ENCODE results near the gene CTNND2.
"Not testable (repeated sequence)": the region's sequence is repeated elsewhere in the genome, so short reads cannot be mapped to it uniquely, and the experiment has no call there.

Gene CTNND2

DNA sequence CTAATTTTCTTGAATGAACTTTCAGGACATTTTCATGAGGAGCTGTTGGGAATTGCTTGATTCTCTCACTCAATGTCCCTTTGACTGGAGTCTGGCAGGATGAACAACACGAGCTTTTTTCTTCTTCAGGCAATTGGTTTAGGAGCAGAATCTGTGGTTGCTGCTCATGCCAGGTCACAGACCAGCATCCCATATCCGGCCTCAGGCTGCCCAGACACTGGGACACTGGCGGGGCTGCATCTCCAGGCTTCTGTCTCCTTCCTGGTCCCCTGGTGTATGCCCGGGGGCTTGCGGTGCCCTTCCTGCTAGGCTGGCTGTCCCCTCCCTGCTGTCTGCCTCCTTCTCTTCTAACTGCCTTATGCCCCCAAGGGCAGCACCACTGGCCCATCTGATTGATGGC is 831.7 kb downstream of the CTNND2 start:
- TF ChIP-seq, protein P1, sequence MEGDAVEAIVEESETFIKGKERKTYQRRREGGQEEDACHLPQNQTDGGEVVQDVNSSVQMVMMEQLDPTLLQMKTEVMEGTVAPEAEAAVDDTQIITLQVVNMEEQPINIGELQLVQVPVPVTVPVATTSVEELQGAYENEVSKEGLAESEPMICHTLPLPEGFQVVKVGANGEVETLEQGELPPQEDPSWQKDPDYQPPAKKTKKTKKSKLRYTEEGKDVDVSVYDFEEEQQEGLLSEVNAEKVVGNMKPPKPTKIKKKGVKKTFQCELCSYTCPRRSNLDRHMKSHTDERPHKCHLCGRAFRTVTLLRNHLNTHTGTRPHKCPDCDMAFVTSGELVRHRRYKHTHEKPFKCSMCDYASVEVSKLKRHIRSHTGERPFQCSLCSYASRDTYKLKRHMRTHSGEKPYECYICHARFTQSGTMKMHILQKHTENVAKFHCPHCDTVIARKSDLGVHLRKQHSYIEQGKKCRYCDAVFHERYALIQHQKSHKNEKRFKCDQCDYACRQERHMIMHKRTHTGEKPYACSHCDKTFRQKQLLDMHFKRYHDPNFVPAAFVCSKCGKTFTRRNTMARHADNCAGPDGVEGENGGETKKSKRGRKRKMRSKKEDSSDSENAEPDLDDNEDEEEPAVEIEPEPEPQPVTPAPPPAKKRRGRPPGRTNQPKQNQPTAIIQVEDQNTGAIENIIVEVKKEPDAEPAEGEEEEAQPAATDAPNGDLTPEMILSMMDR (IDR thresholded peaks at IDR 0.05; ENCODE audit: low read depth, low read length, missing control alignments) = no peak
- H3K4me3 ChIP-seq (ENCODE audit: low read depth, low read length) = no peak overlapping the region
- DNase-seq (ENCODE audit: low read depth) = no peak

DNA sequence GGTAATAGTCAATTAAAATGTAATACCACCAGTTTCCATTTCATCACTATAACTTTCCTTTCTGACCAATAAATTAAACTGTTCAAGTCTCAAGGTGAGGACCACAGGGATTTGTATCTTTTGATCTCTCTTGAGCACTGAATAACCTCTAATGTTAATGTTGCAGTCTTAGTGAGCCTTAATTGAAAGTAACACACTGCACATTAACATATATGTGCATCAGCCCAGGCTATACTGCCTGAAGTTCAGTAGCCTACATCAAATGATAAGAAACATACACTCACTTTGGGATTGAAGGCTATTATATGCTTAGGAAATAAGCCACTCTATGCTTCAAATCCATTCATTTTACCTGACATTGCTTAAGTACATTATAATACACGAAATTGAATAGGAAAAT is 832.2 kb downstream of the CTNND2 start:
- no peak for DNase-seq (ENCODE audit: low read depth)
- TF ChIP-seq, protein P1 (IDR thresholded peaks at IDR 0.05; ENCODE audit: low read depth, low read length, missing control alignments) = no peak
- no peak overlapping the region for H3K4me3 ChIP-seq (ENCODE audit: low read depth, low read length)

DNA sequence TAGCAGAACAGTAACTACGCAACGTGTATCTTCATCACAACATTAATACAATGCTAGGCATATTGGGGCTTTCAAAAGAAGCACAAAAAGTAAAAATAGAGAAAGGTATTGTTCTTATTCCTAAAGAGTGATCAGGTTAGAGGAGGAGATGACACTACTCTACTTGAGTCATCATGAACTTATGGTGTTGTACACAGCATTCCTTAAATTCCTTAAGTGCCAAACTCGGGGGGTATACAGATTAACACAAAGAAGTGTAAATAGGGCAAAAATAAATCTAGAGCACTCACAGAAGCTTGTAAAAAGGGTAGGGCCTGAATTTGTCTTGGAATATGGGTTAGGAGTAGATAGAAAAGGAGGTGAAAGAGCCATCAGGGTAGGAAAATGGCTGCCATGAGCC is 835.2 kb downstream of the CTNND2 start:
- no peak overlapping the region for H3K4me3 ChIP-seq (ENCODE audit: low read depth, low read length)
- no peak for DNase-seq (ENCODE audit: low read depth)
- TF ChIP-seq, protein P1 (IDR thresholded peaks at IDR 0.05; ENCODE audit: low read depth, low read length, missing control alignments) = no peak

DNA sequence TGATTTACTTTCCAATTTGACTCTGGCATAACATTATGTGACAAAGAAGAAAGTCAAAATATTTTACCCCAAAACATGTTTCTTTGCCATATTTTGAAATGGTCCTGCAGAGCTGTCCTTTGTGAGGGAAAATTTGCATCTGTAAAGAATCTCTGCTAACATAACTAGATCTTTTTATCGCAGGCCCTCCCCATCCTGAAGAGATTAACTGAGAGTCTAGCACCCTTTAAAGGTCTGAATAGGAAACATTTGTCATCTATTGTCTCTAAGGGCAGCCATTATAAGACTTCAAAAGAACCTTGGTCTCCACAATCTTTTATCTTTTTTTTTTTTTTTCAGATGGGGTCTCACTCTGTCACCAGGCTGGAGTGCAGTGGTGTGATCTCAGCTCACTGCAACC is 838.5 kb downstream of the CTNND2 start:
- DNase-seq (ENCODE audit: low read depth); H3K4me3 ChIP-seq (ENCODE audit: low read depth, low read length): not testable (repeated sequence)

DNA sequence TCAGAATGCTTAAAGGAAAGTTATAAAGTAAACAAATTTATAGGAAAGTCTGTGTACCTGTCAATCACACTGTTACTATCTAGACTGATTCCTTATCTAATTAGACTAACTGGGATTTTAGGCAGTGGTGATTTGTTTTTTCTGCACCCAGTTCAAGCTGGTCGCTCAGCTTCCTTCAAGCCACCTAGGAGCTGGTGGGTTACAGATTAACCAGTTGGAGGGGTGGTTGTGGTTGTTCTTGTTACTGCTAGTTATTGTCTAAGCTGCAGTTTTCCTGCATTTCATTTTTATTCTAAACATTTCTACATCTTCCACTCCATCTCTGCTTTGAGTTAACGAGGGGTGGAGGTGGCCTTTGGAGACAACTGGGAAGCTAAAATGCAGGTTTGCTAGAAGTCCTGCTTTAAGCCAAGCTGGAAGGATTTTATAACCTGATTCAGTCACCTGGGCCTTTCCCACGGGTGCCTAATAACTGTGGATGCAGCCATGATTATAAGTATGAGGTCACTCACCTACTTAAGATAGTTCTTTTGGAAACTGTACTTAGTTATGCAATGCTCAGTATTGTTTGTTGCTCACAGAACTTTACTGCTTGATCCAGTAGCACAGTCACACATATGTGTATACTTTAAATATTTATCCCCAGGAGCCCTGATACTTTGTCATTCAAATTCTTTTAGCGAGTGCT is 839.3 kb downstream of the CTNND2 start:
- DNase-seq (ENCODE audit: low read depth) = no peak
- TF ChIP-seq, protein P1 (IDR thresholded peaks at IDR 0.05; ENCODE audit: low read depth, low read length, missing control alignments) = no peak
- no peak overlapping the region for H3K4me3 ChIP-seq (ENCODE audit: low read depth, low read length)

DNA sequence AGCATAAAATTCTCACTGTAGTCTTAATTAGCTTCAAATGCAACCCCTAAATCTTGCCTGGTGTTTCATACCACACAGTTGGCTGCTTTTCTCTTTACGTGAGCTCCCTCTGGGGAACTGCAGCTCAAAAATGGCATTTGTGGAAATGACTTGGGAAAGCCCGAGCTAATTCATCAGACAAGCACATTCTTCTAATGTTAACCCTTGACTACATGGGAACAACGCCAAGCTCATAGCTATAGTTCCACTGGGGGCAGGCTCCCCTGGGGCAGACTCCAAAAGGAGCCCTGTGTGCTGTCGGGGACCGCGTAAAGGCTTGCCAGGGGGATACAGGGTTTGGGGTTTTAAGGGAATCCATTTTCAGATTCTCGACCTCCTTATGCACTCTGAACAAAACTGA is 841.8 kb downstream of the CTNND2 start:
- H3K4me3 ChIP-seq (ENCODE audit: low read depth, low read length) = no peak overlapping the region
- TF ChIP-seq, protein P1 (IDR thresholded peaks at IDR 0.05; ENCODE audit: low read depth, low read length, missing control alignments) = no peak
- DNase-seq (ENCODE audit: low read depth) = no peak

DNA sequence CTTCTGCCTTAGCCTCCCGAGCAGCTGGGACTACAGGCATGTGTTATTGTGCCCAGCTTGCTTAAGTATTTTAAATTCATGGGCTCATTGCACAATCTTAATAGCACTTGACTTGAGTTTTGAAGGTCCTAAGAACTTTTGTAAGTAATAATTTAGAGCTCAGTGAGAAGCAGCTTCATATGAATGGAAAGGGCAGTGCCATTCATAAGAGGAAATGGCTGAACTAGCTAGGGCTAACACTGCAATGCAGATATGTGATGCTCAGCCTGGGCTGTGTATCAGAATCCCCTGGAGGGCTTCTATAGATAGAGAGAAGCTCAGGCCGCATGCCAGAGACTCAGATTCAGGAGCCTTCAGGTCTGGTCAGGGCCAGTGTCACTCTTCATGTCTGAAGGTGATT is 847.7 kb downstream of the CTNND2 start:
- TF ChIP-seq, protein P1 (IDR thresholded peaks at IDR 0.05; ENCODE audit: low read depth, low read length, missing control alignments) = no peak
- no peak overlapping the region for H3K4me3 ChIP-seq (ENCODE audit: low read depth, low read length)
- no peak for DNase-seq (ENCODE audit: low read depth)

All from GM12864 (cell line).